22Rv1 (cell line): ENCODE data around the gene ALX4.

ENCODE experiments used
- H3K27ac ChIP-seq: fragments of 450-650 bp; 2 replicates; pipeline ENCODE4 v1.5.1; 2017
- CTCF ChIP-seq: fragments of 450-650 bp; IDR thresholded peaks from 2 replicates; pipeline ENCODE4 v1.5.1; 2017; ENCODE audit warnings: mild to moderate bottlenecking
- ZFX ChIP-seq: fragments of 450-650 bp; IDR thresholded peaks from 2 replicates; pipeline ENCODE4 v1.6.1; 2017; ENCODE audit warnings: antibody characterized with exemption, borderline replicate concordance

Gene ALX4

GRCh38 chr11:44241851-44242250, 68.1 kb downstream of the ALX4 start:
- H3K27ac ChIP-seq = no peak overlapping the region
- no peak for TF ChIP-seq CTCF
- no peak for TF ChIP-seq ZFX

GRCh38 chr11:44237156-44237555, 72.8 kb downstream of the ALX4 start:
- H3K27ac ChIP-seq = no peak overlapping the region
- TF ChIP-seq ZFX = no peak
- TF ChIP-seq CTCF = no peak

GRCh38 chr11:44236296-44236695, 73.6 kb downstream of the ALX4 start:
- H3K27ac ChIP-seq = no peak overlapping the region
- TF ChIP-seq ZFX = no peak
- TF ChIP-seq CTCF = no peak

GRCh38 chr11:44235765-44236201, 74.2 kb downstream of the ALX4 start:
- no peak overlapping the region for H3K27ac ChIP-seq
- TF ChIP-seq CTCF (no peak), ZFX (no peak)

GRCh38 chr11:44229624-44230023, 80.3 kb downstream of the ALX4 start:
- no peak overlapping the region for H3K27ac ChIP-seq
- no peak for TF ChIP-seq ZFX
- TF ChIP-seq CTCF = no peak

- no peak overlapping the region for H3K27ac ChIP-seq
These were observed 80.8 kb downstream of the ALX4 start for GRCh38 chr11:44229098-44229497.

GRCh38 chr11:44228379-44228778, 81.6 kb downstream of the ALX4 start:
- no peak for TF ChIP-seq CTCF
- TF ChIP-seq ZFX = no peak
- no peak overlapping the region for H3K27ac ChIP-seq

More at GRCh38 chr11:44229098-44229497, 80.8 kb downstream of the ALX4 start:
- TF ChIP-seq CTCF (no peak), ZFX (no peak)
